Ectodermal cell (in vitro differentiated cells): Measurements from ENCODE around the gene CDYL.

Experiments
- H3K27ac ChIP-seq: 2 replicates; pipeline ENCODE4 v1.7.0; 2013; ENCODE audit warnings: mild to moderate bottlenecking, low read depth, low read length; ENCODE audit not compliant: insufficient read depth, poor library complexity, severe bottlenecking
- H3K27me3 ChIP-seq: 2 replicates; pipeline ENCODE4 v1.7.0; 2013; ENCODE audit warnings: mild to moderate bottlenecking, low read length; ENCODE audit not compliant: insufficient read depth, control insufficient read depth, poor library complexity, severe bottlenecking
- H3K36me3 ChIP-seq: one replicate; pipeline ENCODE4 v1.7.0; 2013; ENCODE audit warnings: low read length; ENCODE audit not compliant: control insufficient read depth, insufficient read depth
- H3K4me1 ChIP-seq: one replicate; pipeline ENCODE4 v1.7.0; 2013; ENCODE audit warnings: low read length; ENCODE audit not compliant: control insufficient read depth, insufficient read depth
- H3K4me3 ChIP-seq: 2 replicates; pipeline ENCODE4 v1.7.0; 2013; ENCODE audit warnings: low read depth, low read length, control low read depth; ENCODE audit not compliant: insufficient read depth
- H3K9me3 ChIP-seq: 2 replicates; pipeline ENCODE4 v1.7.0; 2013; ENCODE audit warnings: mild to moderate bottlenecking, low read length, moderate library complexity; ENCODE audit not compliant: control insufficient read depth
- WGBS, 2 experiments: methylation state at CpG; one replicate each; pipeline ENCODE4 v1.1.7; 2013; ENCODE audit warnings: missing lambda C conversion rate in 2 of 2; 5-methylcytosine and 5-hydroxymethylcytosine counted together

CDYL gene

GRCh38 chr6:4929097-4929718 lies 153.0 kb downstream of the CDYL start:
- WGBS, 2 experiments: 88 to 92% methylated on average over 1 of the region's 1 CpG
- H3K4me3 ChIP-seq: no peak overlapping the region
- no peaks in the 10 kb centered on the region for H3K27me3 ChIP-seq
- no peaks in the 10 kb centered on the region for H3K36me3 ChIP-seq
- H3K9me3 ChIP-seq: no peaks in the 10 kb centered on the region
- peaks cover 20% of the 10 kb centered on the region for H3K4me1 ChIP-seq
- no peak overlapping the region for H3K27ac ChIP-seq

- H3K4me1 ChIP-seq: peaks cover 16% of the 10 kb centered on the region
- no peaks in the 10 kb centered on the region for H3K36me3 ChIP-seq
- H3K4me3 ChIP-seq: no peak overlapping the region
- H3K27me3 ChIP-seq: no peaks in the 10 kb centered on the region
- no peaks in the 10 kb centered on the region for H3K9me3 ChIP-seq
- WGBS, 2 experiments: 96 to 97% methylated on average over 4 of the region's 4 CpGs
- H3K27ac ChIP-seq: no peak overlapping the region
Observed at GRCh38 chr6:4930025-4930691, 154.0 kb downstream of the CDYL start.

- no peak overlapping the region for H3K4me3 ChIP-seq
- H3K27me3 ChIP-seq: no peaks in the 10 kb centered on the region
- H3K27ac ChIP-seq: no peak overlapping the region
- H3K9me3 ChIP-seq: no peaks in the 10 kb centered on the region
- WGBS, 2 experiments: 84 to 85% methylated on average over 11 of the region's 11 CpGs
- H3K36me3 ChIP-seq: no peaks in the 10 kb centered on the region
- peaks cover 16% of the 10 kb centered on the region for H3K4me1 ChIP-seq
Observed at GRCh38 chr6:4931530-4932227, 155.5 kb downstream of the CDYL start.

DNA sequence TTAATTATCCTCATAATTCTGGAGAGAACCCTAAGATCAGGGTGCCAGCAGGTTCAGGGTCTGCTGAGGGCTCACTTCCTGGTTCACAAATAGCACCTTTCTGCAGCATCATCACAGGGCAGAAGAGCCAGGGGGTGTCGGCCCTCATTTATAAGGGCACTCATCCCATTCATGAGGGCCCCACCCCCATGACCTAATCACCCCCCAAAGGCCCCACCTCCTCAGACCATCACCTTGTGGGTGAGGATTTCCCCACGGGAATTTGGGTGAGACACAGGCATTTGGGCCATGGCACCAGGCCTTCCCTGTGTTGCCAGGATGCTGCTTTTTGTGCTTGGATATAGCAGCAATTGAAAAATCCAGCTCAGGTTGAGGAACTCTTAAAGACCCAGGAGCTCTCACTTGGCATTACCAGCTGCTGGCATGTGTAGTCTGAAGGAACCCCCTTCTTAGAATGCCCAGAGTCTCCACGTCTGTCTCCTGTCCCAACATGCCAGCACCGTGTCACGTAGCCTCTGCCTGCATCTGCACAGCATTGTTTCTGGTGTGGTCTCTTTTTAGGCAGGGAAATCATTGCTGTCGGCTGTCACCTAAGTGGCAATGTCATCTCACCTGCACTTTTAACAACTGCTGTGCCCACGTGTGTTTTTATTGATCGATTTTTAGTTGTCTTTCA lies 156.2 kb downstream of the CDYL start:
- Histone ChIP-seq H3K4me1 (peaks cover 16% of the 10 kb centered on the region), H3K27ac (no peak overlapping the region), H3K27me3 (no peaks in the 10 kb centered on the region), H3K36me3 (no peaks in the 10 kb centered on the region), H3K9me3 (no peaks in the 10 kb centered on the region), H3K4me3 (no peak overlapping the region)
- WGBS, 2 experiments: 91 to 92% methylated on average over 8 of the region's 8 CpGs

- no peaks in the 10 kb centered on the region for H3K9me3 ChIP-seq
- no peaks in the 10 kb centered on the region for H3K27me3 ChIP-seq
- no peak overlapping the region for H3K27ac ChIP-seq
- H3K36me3 ChIP-seq: no peaks in the 10 kb centered on the region
- H3K4me1 ChIP-seq: peaks cover 13% of the 10 kb centered on the region
- WGBS, 2 experiments: 93 to 95% methylated on average over 10 of the region's 10 CpGs
- H3K4me3 ChIP-seq: no peak overlapping the region
Observed at GRCh38 chr6:4935486-4935885, 159.3 kb downstream of the CDYL start.

DNA sequence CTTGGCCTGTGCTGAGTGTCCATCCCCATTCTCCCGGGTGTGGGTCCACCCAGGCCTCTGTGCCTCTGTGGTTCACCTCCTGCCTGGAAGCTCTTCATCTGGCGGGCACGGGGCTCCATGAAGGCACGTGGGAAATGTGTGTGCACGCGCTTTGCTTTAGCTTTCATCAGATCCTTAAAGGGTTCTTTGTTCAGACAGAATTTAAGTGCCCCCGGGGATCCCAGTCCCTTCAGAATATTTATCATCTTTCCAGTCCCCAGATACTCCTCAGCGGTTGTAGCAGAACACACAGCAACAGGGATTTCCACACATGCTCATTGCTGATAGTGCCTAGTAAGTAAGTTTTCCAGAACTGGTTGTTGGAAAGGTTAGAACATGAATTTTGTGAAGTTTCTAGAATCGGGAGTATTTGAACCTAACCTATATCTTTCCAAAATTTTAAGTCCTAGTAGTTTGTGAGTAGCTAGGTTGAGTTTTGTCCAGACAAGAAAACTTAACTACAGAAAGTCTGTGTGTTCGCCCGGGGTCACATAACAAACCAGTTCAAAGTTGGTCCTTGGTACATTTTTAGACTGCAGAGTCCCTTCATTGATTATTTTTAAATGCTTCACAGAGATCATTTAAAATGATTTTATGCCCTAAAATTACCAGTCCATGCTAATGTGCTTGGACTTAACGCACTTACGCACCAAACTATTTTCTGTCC lies 159.9 kb downstream of the CDYL start:
- peaks cover 6% of the 10 kb centered on the region for H3K4me1 ChIP-seq
- H3K27ac ChIP-seq: no peak overlapping the region
- no peaks in the 10 kb centered on the region for H3K27me3 ChIP-seq
- H3K9me3 ChIP-seq: no peaks in the 10 kb centered on the region
- no peaks in the 10 kb centered on the region for H3K36me3 ChIP-seq
- no peak overlapping the region for H3K4me3 ChIP-seq
- 89 to 91% methylated on average over 12 of the region's 13 CpGs for WGBS, 2 experiments

DNA sequence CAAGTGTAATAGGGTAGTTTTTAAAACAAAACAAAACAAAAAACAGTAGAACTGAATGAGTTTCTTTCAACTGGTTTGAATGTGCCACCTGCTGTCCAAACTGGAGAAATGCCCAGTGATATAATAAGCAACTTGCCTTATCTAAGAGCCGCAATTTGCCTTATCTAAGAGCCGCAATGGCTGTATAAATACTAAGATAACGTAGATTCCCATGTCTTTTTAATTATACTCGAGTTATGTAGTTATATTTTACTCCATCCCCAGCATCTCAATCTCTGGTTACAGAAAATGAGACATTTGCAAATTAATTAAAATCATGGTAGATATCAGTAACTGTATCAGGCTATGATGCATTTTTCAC lies 160.5 kb downstream of the CDYL start:
- Histone ChIP-seq H3K9me3 (no peaks in the 10 kb centered on the region), H3K36me3 (no peaks in the 10 kb centered on the region)
- 89 to 94% methylated on average over 2 to 4 of the region's 4 CpGs for WGBS, 2 experiments

GRCh38 chr6:4937414-4937813 lies 161.2 kb downstream of the CDYL start:
- H3K9me3 ChIP-seq: no peaks in the 10 kb centered on the region
- H3K4me3 ChIP-seq: no peak overlapping the region
- WGBS, 2 experiments: 96 to 97% methylated on average over 9 of the region's 9 CpGs
- no peaks in the 10 kb centered on the region for H3K4me1 ChIP-seq
- H3K36me3 ChIP-seq: no peaks in the 10 kb centered on the region
- H3K27ac ChIP-seq: no peak overlapping the region
- H3K27me3 ChIP-seq: no peaks in the 10 kb centered on the region

More for the DNA sequence above, 160.5 kb downstream of the CDYL start:
- Histone ChIP-seq H3K27me3 (no peaks in the 10 kb centered on the region), H3K4me1 (peaks cover 1% of the 10 kb centered on the region), H3K27ac (no peak overlapping the region), H3K4me3 (no peak overlapping the region)

DNA sequence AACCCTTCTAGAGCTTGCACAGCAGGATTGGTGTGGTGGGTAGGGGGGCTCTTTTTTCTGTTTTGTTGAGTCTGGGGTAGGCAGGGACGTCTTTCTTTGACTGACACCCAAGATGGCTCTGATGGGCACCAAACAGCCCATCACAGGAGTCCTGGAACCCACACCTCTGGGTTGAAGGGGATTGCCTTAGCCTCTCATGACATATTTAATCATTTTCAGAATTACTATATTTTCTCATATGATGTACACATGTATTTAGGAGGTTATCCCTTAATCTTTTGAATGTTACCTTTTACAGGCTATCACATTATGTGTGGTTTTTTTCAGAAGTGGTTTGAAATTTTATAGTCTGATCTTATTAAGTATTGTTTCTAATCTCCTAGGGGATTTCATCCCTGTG lies 163.0 kb downstream of the CDYL start:
- no peaks in the 10 kb centered on the region for H3K9me3 ChIP-seq
- H3K4me3 ChIP-seq: no peak overlapping the region
- H3K27me3 ChIP-seq: no peaks in the 10 kb centered on the region
- H3K27ac ChIP-seq: no peak overlapping the region
- H3K36me3 ChIP-seq: peaks cover 4% of the 10 kb centered on the region
- no peaks in the 10 kb centered on the region for H3K4me1 ChIP-seq
- 78 to 80% methylated on average over 1 of the region's 1 CpG for WGBS, 2 experiments
